Activated CD8-positive, alpha-beta memory T cell treated with anti-CD3 and anti-CD28 coated beads for 36 hours (primary cell): ENCODE results near the gene KCNQ1. TPM values are rescaled to one million over a fixed set of nuclear protein-coding genes. Genes with fewer than 3 reads are reported as not detected.

ENCODE experiments used
- CTCF ChIA-PET: fragments of 350-600 bp; sonication (Branson Sonifier 250); formaldehyde crosslinking; loops from one replicate; lab custom pipeline; 2021; ENCODE audit warnings: antibody characterized with exemption; lab: Charles Lee
- POLR2A ChIA-PET: fragments of 350-600 bp; sonication (Branson Sonifier 250); formaldehyde crosslinking; loops from one replicate; lab custom pipeline; 2021; ENCODE audit warnings: antibody characterized with exemption; lab: Charles Lee
- total RNA-seq, 2 experiments: library from RNA; stranded (reverse); gene quantifications; one replicate each; pipeline ENCODE4 v1.2.3, GENCODE V29; 2021

The KCNQ1 gene
- total RNA-seq, 2 experiments from 2014 or later: 3.1 to 3.9 TPM

- ChIA-PET CTCF (interaction anchor here (0.6 to 10.1 kb wide), 35 partner anchors 12 to 471 kb away, joined by 3 to 170 read pairs (median 4); partner anchors contain the start of genes C11orf21, CD81, KCNQ1 and TRPM5), POLR2A (interaction anchor here (0.5 to 1.9 kb wide), 4 partner anchors 44 to 481 kb away, joined by 3 to 9 read pairs (median 6); partner anchors contain the start of gene CD81)
These were observed 24.1 kb upstream of the KCNQ1 start for GRCh38 chr11:2420502-2421225.

GRCh38 chr11:2421226-2421994, 23.4 kb upstream of the KCNQ1 start:
- CTCF ChIA-PET: interaction anchor here (0.6 to 10.1 kb wide), 30 partner anchors 11 to 471 kb away, joined by 3 to 170 read pairs (median 4); partner anchors contain the start of genes C11orf21, CD81, KCNQ1 and TRPM5

GRCh38 chr11:2421996-2422395, 22.8 kb upstream of the KCNQ1 start:
- ChIA-PET CTCF (interaction anchor here (0.6 to 10.1 kb wide), 6 partner anchors 15 to 236 kb away, joined by 3 to 170 read pairs (median 28); partner anchors contain the start of genes C11orf21 and TSPAN32), POLR2A (interaction anchor here (1.9 kb wide), 1 partner anchor 117 kb away, joined by 9 read pairs; no protein-coding TSS in a partner anchor)

More at GRCh38 chr11:2421226-2421994, 23.4 kb upstream of the KCNQ1 start:
- POLR2A ChIA-PET: interaction anchor here (0.5 to 1.9 kb wide), 2 partner anchors 116 to 152 kb away, joined by 3 to 9 read pairs; no protein-coding TSS in a partner anchor

- ChIA-PET CTCF (interaction anchor here (0.6 to 10.1 kb wide), 4 partner anchors 107 to 228 kb away, joined by 3 to 170 read pairs (median 80); partner anchors contain the start of genes C11orf21 and TSPAN32), POLR2A (no interaction called here)
These were observed 22.2 kb upstream of the KCNQ1 start for GRCh38 chr11:2422461-2423156.

- ChIA-PET CTCF (interaction anchor here (4.3 to 10.1 kb wide), 3 partner anchors 110 to 229 kb away, joined by 33 to 170 read pairs (median 127); partner anchors contain the start of genes C11orf21 and TSPAN32), POLR2A (no interaction called here)
These were observed 21.4 kb upstream of the KCNQ1 start for GRCh38 chr11:2423157-2424025.

GRCh38 chr11:2424811-2425495, 19.9 kb upstream of the KCNQ1 start:
- ChIA-PET POLR2A (no interaction called here), CTCF (interaction anchor here (0.9 to 10.1 kb wide), 4 partner anchors 24 to 125 kb away, joined by 3 to 127 read pairs (median 4); no protein-coding TSS in a partner anchor)

GRCh38 chr11:2425506-2425905, 19.3 kb upstream of the KCNQ1 start:
- POLR2A ChIA-PET: no interaction called here
- CTCF ChIA-PET: interaction anchor here (1.2 to 10.1 kb wide), 4 partner anchors 24 to 466 kb away, joined by 3 to 127 read pairs (median 3); no protein-coding TSS in a partner anchor

GRCh38 chr11:2426221-2426620, 18.6 kb upstream of the KCNQ1 start:
- ChIA-PET POLR2A (no interaction called here), CTCF (interaction anchor here (1.2 to 10.1 kb wide), 5 partner anchors 25 to 466 kb away, joined by 3 to 127 read pairs (median 3); no protein-coding TSS in a partner anchor)

- ChIA-PET CTCF (interaction anchor here (0.7 to 10.1 kb wide), 7 partner anchors 78 to 465 kb away, joined by 3 to 127 read pairs (median 3); no protein-coding TSS in a partner anchor), POLR2A (no interaction called here)
These were observed 17.8 kb upstream of the KCNQ1 start for GRCh38 chr11:2426826-2427521.

- ChIA-PET POLR2A (no interaction called here), CTCF (interaction anchor here (0.6 to 10.1 kb wide), 7 partner anchors 32 to 464 kb away, joined by 3 to 127 read pairs (median 3); no protein-coding TSS in a partner anchor)
These were observed 17.0 kb upstream of the KCNQ1 start for GRCh38 chr11:2427721-2428321.

GRCh38 chr11:2428322-2428795, 16.4 kb upstream of the KCNQ1 start:
- ChIA-PET CTCF (interaction anchor here (1.2 to 10.1 kb wide), 2 partner anchors 105 to 124 kb away, joined by 3 to 127 read pairs; no protein-coding TSS in a partner anchor), POLR2A (no interaction called here)

GRCh38 chr11:2431395-2431794, 13.4 kb upstream of the KCNQ1 start:
- CTCF ChIA-PET: interaction anchor here (1.3 to 1.7 kb wide), 2 partner anchors 11 to 101 kb away, joined by 4 to 6 read pairs; no protein-coding TSS in a partner anchor

GRCh38 chr11:2432171-2432621, 12.6 kb upstream of the KCNQ1 start:
- ChIA-PET CTCF (interaction anchor here (1.3 to 1.7 kb wide), 2 partner anchors 11 to 100 kb away, joined by 4 to 6 read pairs; no protein-coding TSS in a partner anchor), POLR2A (interaction anchor here (0.5 kb wide), 1 partner anchor 469 kb away, joined by 3 read pairs; no protein-coding TSS in a partner anchor)

More at GRCh38 chr11:2431395-2431794, 13.4 kb upstream of the KCNQ1 start:
- POLR2A ChIA-PET: no interaction called here

- CTCF ChIA-PET: interaction anchor here (1.2 to 1.7 kb wide), 3 partner anchors 12 to 100 kb away, joined by 3 to 6 read pairs (median 4); no protein-coding TSS in a partner anchor
- POLR2A ChIA-PET: interaction anchor here (0.5 kb wide), 1 partner anchor 469 kb away, joined by 3 read pairs; no protein-coding TSS in a partner anchor
These were observed 12.2 kb upstream of the KCNQ1 start for GRCh38 chr11:2432628-2433071.
